Activated CD4-positive, alpha-beta T cell treated with anti-CD3 and anti-CD28 coated beads, Interleukin-2, amount 50 U/mL, for 16 hours (primary cell): Measurements from ENCODE around the gene ZYX.

ENCODE experiments used
- DNase-seq: peaks from one replicate; pipeline ENCODE4 v3.0.0-alpha.2; 2020

Gene ZYX, protein sequence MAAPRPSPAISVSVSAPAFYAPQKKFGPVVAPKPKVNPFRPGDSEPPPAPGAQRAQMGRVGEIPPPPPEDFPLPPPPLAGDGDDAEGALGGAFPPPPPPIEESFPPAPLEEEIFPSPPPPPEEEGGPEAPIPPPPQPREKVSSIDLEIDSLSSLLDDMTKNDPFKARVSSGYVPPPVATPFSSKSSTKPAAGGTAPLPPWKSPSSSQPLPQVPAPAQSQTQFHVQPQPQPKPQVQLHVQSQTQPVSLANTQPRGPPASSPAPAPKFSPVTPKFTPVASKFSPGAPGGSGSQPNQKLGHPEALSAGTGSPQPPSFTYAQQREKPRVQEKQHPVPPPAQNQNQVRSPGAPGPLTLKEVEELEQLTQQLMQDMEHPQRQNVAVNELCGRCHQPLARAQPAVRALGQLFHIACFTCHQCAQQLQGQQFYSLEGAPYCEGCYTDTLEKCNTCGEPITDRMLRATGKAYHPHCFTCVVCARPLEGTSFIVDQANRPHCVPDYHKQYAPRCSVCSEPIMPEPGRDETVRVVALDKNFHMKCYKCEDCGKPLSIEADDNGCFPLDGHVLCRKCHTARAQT

DNA sequence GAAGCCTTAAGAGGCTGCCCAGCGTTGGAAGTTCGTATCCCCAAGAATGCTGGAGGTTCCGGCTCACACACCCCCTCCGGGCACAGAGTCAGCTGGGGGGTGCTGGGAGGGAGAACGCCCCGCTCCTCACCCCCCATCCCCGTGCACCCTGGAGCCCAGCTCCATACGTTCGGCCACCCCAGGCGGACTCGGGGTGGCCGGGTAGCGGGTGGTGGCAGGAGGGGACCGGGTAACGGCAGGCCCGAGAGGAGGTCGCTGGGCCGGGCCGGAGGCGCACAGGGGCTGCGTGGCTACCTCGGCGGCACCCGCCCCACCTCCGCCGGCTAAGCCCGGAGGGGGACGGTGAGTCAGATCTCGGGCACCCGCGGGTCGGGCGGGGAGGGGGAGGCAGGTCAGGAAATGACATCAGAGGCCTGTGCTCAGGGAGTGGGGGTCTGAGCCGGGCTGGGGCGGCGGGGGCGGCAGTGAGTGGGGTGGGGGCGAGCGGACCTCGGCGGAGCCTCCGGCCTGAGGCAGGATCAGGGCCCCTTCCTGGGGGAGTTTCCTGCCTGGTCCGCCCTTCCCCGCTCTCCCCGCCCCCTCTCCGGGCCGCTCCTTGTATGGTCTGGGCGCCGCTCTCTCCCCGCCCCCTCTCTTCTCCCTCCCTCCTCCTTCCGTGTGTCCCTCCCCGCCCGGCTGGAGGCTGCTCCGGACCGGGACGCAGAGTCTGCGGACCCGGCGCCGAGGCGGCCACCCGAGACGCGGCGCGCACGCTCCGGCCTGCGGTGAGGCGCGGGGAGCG lies at the start of gene ZYX:
Gene ZYX (plus strand): TSS at position 700 of the 781 bp plus-strand sequence. CDS start 227 bp downstream, outside the sequence.
- peak; percentile 94 for DNase-seq

DNA sequence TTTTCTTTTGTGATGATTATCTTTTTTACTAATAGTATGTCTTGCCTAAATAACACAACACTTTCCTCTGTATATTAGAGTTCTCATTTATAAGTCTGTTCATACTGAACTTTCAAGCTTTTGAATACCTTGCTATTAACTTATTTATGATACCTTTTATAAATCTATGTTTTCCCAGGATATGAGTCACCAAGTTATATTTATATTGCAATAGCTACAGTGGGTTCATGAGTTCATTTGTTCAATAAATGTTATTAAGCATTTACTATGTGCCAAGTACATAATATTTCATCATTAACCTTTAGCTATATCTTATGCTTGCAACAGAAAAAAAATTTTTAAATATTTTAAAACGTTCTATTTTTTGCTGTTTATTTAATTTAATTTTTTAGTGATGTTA lies 46.9 kb upstream of the ZYX start:
- DNase-seq, result no peak

DNA sequence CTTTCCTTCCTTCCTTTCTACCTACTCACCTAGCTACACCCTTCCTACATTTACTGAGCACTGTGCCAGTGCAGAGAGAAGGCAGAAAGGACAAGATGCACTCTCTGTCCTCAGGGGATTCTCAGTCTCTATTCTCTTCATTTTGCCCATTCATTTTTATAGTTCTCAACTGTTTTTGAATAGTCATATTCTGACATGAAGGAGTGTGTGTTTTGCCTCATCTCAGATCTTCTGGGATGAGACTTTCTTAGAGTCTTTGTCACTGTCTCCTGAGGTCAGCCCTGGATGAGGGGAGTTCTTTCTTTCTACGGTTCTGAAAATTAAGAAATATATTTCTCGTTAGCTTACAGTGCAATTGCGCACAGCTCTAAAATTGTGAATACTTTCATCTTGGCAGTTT lies 43.9 kb upstream of the ZYX start:
- DNase-seq, result no peak

DNA sequence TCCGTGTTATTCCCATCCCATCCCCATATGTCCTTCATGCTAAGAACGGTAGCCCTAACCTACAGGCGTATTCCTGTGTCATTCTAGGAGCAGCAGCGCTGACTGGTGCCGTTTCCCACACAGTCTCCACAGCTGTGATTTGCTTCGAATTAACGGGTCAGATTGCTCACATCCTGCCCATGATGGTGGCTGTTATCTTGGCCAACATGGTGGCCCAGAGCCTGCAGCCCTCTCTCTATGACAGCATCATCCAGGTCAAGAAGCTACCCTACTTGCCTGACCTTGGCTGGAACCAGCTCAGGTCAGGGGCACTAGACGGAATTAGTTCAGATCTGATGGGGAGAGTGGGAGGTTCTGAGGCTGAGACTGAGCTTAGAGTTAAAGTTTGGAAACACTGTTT lies 39.3 kb upstream of the ZYX start:
- DNase-seq, result no peak

DNA sequence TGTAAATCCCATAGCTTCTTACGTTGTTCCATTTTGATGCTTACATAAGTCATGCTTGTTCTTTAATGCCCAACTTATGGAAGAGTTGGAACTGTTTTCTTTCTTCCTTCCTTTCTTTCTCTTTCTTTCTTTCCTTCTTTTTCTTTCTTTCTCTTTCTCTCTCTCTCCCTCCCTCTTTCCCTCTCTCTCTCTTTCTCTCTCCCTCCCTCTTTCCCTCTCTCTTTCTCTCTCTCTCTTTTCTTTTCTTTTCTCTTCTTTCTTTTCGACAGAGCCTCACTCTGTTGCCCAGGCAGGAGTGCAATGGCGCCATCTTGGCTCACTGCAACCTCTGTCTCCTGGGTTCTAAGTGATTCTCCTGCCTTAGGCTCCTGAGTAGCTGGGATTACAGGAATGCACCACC lies 37.5 kb upstream of the ZYX start:
- DNase-seq, result no peak

DNA sequence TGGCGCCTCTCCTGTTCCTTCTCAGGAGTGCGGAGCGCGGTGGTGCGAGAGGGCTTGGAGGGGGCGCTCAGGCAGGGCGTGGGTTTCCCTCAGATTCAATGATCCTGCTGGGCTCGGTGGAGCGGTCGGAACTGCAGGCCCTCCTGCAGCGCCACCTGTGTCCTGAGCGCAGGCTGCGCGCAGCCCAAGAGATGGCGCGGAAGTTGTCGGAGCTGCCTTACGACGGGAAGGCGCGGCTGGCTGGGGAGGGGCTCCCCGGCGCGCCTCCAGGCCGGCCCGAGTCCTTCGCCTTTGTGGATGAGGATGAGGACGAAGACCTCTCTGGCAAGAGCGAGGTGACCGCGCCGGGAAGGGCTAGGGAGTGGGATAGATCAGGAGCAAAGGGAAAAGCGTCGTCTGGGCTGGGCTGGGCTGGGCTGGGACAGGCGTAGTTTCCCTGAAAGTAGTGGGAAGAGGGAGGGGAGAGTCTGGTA lies 35.7 kb upstream of the ZYX start:
- DNase-seq, result peak; percentile 63

DNA sequence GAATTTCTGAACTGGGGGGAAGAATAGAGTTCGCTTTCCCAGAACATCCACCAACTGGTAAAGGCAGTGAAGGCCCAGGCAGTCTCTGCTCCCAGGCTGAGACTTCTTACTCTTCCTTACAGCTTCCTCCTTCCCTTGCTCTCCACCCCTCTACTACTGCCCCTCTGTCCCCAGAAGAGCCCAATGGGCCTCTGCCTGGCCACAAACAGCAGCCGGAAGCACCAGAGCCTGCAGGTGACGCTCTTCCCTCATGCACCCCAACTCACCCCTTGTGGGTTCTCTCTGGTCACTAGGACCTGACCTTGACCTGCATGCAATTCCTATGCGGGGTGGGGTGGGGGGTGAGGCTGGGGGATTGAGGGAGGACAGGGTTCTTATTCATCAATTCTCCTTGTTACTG lies 35.1 kb upstream of the ZYX start:
- no peak for DNase-seq

DNA sequence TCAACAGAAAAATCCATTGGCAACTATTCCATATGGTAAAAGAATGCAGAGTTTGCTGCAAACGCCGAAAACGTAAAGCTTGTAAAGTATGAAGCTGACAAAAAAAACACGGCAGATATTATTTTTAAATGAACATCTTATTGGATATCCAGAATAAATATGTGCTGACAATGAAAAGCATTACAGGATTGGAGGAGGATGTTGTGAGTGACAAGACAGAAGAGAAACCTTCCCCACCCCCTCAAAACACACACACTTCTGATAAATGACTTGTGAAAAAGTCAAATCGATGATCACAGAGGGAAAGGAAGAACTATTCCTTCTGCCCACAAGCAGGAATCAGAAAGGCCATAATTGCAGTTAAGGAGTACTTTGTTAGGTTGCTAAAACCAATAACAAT lies 33.2 kb upstream of the ZYX start:
- DNase-seq, result no peak

DNA sequence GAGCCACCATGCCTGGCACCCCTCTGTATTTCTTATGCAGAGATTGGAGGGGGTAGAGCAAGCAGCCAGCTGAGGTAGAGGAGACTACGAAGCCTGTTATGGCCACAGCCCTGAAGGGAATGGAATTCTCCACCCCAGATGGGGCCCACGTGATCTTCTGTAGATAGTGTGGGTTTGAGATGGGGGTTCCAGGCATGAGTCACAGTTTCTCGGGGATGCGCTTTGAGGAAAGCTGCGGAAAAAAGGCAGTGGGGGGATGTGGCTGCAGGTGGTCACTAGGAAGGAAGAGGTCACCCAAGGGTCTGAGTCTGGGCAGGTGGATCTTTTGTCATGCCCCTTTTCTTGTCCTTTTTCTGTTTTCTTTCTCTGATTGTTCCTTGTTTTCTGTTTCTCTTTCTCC lies 30.1 kb upstream of the ZYX start:
- no peak for DNase-seq

DNA sequence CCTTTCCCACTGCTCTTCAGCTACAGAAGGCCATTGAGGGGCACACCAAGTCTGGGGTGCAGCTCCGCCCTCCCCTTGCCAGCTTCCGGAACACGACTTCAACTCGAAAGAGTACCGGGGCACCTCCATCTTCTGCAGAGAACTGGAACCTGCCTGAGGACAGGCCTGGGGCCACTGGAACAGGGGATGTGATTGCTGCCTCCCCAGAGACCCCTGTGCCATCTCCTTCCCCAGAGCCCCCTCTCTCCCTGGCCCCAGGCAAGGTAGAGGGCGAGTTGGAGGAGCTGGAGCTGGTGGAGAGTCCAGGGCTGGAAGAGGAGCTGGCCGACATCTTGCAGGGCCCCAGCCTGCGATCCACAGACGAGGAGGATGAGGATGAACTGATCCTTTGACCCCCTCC lies 29.6 kb upstream of the ZYX start:
- DNase-seq, result no peak

DNA sequence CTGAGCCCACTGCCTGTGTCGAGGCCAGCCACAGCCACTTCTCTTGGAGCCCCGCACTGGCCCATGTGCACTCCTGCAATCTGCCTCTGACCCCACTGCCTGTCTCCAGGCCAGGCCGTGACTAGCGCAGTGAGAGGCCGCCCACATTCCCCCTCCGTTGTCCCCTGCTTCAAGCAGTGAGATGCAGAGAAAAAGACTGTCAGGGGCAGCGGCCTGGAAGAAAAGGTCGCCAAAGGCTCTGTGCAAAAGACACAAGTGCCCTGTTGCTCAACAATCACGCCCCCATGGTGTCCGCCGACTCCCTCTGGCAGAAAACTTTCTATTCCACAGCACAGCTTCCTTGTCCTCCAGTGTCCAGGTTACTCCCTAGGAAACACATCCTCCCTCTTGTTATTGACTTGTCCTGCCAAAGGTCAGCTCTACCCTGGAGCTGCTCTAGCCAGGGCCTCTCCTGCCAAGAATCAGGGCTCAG lies 28.6 kb upstream of the ZYX start:
- no peak for DNase-seq

DNA sequence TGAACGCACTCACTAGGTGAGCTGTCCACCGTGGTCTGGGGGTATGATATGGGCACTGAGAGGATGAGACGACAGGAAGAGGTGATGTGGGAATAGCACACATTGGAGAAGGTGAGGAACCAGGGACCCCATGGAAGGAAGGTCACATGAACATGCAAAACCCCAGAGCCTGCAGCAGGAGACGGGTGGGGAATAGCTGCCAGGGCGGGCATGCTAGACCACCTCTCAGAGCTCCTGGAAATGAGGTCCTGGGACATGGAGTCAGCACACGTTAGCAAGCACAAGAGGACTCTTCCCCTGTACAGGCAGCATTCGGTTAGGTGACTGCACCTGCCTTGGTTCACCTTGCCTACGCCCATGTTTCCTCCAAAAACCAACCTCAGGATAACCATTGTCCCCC lies 26.8 kb upstream of the ZYX start:
- no peak for DNase-seq

DNA sequence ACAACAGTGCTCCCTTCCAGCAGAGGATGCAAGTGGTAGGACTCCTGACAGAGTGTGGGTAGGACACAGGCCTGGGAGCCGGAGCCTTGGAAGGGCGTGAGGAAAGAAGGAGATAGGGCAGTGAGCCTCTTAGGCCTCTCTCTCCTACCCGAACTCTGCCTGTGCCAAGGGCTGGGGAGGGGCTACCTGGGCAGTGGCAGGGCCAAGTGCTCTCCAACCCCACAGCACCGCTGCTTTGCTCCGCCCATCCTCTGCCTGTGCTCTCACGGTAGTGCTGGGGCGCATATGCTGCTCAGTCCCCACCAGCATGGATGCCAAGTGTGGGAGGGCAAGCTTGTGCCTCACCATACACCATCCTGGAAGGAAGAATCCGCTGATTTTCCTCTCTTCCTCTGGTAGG lies 26.2 kb upstream of the ZYX start:
- DNase-seq, result no peak

DNA sequence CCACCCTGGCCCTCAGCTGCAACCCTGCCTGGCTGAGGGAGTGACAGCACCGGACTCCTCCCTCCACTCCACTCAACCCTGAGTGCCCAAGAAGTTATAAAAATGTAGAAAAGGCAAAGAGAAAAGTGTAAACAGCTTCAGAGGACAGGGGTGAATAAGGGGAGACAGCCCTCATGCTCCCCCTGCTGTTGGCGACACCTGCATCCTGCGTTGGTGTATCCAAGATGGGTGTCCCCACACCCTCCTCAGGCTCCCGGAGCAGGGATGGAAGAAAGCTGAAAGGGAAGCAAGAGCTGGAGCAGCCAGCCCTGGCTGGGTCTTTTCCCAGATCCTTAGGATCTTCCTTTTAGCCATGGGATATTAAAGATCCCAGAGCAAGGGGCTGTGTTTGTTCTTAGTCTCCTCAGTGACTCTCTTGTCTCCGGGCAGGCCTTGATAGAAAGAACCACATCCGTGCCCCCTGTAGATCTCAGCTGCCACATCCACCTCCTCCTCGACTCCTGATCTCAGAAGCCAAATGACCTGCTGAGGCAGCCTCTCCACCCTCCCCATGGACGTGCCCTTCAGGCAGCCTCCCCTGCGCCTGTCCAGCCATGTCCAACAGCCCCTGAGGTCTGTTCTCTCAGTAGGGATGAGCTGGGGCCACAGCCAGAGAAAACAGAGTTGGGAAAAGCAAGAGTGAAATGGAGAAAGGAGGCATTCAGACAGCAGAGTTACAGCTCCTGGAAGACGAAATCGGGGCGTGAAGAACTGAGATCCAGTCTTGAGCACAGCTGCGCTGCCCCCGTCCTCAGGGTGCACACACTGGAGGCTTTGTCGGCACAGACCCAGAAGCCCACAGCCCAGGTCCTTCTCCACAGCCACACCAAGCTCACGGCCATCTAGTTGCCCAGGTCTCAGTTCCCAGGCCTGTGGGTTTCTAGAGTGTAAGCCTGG lies 25.4 kb upstream of the ZYX start:
- no peak for DNase-seq

DNA sequence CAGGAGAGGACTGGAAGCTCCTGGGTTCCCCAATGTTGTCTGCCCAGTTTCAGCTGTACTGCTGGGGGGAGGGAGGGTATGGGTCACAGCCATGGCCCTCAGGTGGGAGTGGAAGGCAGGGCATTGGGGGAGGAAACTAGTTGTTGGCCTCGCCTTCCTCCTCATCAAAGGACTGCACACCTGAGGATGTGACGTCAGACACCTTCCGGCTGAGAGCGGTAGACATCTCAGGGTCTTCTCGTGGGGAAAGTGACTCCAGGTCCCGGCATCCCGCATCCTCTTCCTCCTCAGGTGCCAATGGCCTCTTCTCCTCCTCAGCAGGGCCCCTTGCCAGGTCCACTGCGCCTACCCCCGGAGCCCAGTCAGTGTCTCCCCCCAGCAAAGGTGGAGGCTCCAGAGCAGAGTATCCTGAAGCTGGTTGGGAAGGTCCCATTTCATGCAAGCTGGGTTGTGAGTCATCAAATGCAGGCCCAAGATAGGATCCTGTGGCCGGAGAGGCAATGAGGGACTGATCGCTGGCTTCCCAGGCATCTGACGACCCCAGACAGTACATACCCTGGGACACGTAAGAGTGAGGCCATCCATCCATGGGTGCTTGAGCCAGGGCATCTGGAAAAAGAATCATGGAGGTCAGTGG lies 24.6 kb upstream of the ZYX start:
- DNase-seq, result no peak

DNA sequence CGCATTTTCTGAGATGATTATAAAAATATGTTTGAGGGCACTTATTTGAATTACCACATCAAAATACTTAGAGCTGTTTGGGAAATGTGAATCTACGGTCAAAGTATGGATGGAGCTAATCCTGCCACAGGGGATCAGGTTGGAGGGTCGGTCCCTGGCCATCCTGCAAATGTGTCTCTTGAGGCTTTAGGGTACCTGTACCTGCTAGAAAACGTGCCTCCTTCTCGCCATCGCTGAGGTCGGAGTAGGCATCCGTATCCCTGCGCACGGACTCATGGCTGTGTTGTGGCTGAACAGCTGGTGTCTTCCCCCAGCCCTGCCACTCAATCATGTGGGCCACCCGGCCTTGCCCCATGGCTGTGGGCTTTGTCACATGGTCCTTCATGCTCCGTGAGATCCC lies 22.5 kb upstream of the ZYX start:
- no peak for DNase-seq

DNA sequence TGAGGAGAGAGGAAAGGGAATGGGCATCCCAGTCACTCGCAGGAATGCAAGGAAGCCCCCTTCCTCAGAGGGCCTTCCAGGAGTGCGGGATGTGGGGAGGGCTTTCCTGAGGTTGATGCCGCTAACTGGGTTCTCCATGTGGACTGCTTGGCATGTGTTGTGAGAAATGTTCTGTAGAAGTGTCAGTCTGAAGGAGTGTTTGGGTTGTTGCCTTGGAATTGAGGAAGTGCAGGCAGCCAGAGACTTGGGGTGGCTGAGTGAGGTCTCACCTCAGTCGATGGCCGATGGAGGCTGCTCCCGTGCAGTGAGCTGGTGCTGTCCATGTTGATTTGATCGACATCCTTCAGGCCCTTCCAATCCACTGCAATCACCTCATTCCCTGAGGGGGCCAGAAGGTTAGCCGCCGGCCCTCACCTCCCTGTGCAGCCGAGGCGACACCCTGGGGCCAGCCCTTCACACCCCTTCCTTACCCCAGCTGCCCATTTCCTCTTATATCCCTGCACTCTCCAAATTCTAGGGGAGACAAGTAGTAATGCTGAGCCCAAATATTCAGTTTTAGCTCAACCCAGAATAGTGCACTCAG lies 21.3 kb upstream of the ZYX start:
- no peak for DNase-seq

DNA sequence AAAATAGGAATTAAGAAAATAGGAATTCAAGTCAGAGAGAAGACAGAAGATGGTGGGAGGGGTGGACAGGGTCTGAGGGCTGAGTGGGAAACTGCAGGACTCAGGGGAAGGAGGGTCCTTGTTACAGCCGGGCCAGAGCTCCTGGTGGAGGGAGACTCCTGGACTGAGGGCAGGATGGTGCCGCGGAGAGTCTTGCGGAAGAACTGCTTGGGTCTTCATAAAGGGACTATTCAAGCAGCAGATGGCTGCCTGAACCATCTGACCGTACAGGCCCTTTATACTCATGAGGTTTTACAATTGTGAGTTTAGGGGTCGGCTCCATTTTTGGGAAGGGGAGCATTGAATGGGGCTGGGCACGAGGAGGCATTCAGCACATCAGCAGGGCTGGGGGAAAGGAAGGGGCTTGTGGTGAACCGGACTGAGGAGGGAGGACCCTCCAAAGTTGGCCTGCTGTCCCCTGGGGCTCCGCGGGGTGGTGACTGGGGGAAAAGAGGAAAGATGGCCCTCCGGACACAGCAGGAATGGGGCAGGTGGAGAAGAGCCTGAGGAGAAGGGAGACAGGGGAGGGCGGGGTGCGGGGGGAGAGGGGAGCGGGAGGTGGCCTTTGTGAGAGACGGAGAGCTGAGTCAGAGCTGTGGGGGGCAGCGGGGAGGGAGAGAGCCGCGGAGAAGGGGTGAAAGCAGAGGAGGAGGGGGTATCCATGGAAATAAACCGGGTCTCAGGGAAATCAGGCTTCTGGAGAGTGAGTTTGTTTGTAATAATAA lies 20.2 kb upstream of the ZYX start:
- DNase-seq, result no peak

DNA sequence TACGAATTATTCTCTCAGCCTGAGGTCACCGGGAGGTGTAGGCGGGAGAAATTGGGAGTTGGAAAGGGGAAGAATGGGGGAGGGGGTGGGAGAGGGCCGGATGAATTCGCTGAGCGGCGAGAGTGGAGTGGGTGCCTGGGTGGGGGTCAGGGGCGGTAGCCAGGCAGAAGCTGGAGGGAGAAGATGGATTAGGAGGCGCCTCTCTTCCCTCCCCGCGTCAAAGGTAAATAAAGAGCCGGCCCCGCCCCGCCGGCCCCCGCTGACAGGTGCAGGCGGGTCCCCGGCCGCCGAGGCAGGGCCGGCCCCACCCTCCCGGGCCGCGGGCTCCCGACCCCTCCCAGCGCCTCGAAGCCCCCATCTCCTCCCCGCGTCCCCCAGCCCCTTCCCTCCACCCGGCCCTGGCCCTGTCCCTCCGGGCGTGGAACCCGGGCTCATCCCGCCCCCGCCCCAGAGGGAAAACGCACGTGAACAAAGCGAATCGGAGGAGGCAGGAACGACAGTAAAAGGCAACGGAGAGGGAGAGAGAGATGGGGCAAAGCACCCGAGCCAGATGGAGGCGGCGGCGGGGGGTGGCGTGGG lies 19.5 kb upstream of the ZYX start:
- DNase-seq, result no peak
